Astrocyte of the spinal cord (primary cell): ENCODE data around the gene ACAP1.

Experiments
- DNase-seq: peaks from one replicate; pipeline ENCODE4 v3.0.0; 2011; ENCODE audit warnings: low read depth, low spot score
- H3K4me3 ChIP-seq: 2 replicates; pipeline ENCODE4 v1.5.1; 2011; ENCODE audit warnings: low read depth, mild to moderate bottlenecking, low read length, moderate library complexity
- CTCF ChIP-seq: IDR thresholded peaks from 2 replicates; pipeline ENCODE4 v1.5.1; 2012; ENCODE audit warnings: low read depth, mild to moderate bottlenecking, low read length, inconsistent platforms
- in situ Hi-C: cut with HindIII; loops from 2 replicates; pipeline ENCODE4 v1.10.0; 2017; ENCODE audit warnings: low sequenced_read_pairs

ACAP1 gene

GRCh38 chr17:7304179-7304578 lies 32.1 kb upstream of the ACAP1 start:
- TF ChIP-seq CTCF, result no peak
- no peak for DNase-seq
- in situ Hi-C loops, result no loop called here
- no peak overlapping the region for H3K4me3 ChIP-seq

DNA sequence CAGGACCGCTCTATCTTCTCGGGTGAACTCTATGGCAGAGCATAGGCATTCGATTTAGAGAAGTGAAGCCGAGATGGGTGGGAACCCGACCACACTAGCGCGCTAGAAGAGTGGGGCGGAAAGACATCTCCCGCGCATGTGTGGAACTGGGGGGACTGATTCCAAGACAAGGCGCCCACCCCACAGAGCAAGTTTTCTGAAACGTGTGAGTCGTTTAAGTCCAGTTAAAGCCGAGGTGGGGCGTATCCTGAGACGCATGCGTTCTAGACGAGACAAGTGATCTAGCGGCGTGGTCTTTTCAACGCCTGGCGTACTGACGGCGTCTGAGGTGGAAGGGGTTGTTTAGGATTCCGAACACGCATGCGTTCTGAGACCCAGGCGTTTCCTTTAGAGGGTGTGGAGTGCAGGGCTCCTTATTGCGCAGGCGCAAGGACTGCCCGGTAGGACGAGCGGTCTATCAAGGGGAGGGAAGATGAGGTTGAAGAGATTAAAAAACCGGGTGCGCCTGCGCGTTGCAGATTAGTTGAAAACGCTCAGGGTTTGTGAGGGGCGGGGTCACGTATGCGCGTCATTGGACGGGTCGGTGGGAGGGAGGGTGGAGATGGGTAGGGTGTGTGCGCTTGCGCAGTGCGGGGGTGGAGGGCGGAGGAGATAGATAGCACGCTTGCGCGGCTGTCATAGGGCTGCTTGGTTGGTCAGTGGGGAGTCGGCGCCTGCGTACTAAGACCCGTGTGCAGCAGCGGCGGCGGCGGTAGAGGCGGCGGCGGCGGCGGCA lies 29.2 kb upstream of the ACAP1 start, which contains the start of gene EIF5A:
Gene EIF5A (plus strand): TSS at position 718 of the 775 bp plus-strand sequence. CDS start 2,008 bp downstream, outside the sequence.
- H3K4me3 ChIP-seq, result peak within 1 kb of the TSS; percentile 88
- in situ Hi-C loops, result no loop called here
- no peak for TF ChIP-seq CTCF
- DNase-seq, result peak; percentile 100

DNA sequence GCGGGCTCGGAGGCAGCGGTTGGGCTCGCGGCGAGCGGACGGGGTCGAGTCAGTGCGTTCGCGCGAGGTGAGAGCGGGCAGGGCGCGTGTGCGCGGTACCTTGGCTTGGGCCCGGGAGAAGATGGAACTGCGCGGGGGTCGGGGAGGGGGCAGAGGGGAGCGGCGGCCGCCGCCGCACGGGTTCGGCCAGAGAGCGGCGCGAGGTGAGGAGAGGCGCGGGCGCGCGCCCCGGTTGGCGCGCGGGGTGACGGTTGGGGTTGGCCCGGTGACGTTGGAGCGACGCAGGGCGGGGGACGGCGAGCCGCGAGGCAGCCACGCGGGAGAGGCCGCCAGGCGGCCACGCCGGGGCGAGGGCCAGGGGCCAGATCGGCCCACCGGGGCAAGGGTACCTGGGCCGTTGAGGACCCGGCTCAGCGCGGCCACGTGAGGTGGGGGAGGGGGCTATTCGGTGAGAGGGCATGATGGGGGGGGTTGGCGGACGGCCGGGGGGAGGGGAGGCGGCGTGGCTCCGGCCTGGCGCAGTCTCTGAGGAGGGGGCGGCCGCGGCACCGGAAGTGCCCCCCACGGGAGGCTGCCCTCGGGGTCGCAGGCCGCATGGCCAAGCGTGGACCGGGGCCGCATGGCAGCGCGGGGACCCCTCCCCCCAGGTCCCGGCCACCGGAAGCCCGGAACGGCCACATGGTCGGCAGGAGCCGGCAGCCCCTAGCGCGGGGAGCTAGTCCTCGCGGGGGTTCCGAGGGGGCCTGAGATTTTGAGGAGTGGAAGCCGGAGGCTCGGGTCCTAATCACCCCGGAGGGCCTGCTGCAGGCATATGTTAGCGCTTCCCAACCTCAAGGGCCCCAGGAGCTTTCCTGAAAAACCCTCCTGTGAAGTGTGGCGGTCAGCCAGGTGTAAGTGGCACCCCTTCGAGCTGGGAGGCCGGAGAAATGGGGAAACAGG lies 28.4 kb upstream of the ACAP1 start:
- H3K4me3 ChIP-seq, result peak overlapping the region; percentile 88
- TF ChIP-seq CTCF, result no peak
- in situ Hi-C loops, result no loop called here
- DNase-seq, result no peak

DNA sequence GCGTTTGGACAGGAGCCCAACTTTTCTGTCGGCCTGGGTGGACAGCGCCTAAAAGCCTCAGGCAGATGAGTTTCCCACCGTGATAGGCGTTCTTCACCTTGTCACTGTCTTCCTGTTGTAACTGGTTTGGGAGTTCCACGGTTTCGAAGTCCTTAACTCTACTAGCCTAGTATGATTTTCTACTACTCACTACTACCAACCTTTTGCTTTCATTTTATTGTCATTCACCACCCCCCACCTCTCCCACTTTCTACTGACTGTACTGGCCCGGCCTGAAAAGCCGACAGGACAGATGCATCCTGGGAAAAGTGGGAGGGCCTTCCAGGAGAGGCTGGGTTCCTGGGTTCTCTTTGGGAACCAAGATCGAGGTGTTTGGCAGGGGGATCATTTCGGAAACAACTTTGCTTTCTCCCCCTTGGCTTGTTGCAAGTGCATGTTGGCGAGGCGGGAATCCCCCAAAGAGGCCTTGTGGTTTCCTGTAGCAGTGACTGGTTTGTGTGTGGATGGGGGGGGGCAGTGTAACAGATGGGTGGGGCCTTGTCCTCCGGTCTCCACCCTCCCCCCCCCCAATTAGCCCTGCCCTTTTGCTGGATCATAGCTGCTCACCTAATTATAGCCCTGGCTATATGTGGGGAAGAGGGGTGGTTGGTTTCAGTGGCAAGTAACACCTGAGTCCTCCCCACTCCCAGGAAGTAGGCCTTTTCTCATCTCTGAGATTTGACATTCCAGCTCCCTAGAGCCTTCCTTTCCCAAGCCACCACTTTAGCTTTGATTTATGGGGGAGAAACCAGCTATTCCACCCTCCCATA lies 27.5 kb upstream of the ACAP1 start:
- no peak for TF ChIP-seq CTCF
- peak; percentile 84 for DNase-seq
- H3K4me3 ChIP-seq, result peak overlapping the region; percentile 88
- in situ Hi-C loops, result no loop called here

- peak overlapping the region; percentile 88 for H3K4me3 ChIP-seq
- in situ Hi-C loops, result no loop called here
These were observed 26.7 kb upstream of the ACAP1 start for GRCh38 chr17:7309628-7310027.

More at GRCh38 chr17:7309628-7310027, 26.7 kb upstream of the ACAP1 start:
- DNase-seq, result no peak
- TF ChIP-seq CTCF, result no peak
